Trophoblast cell (in vitro differentiated cells and primary cell): Measurements from ENCODE around the gene HBE1.

Experiments
- DNase-seq, 2 donors: peaks; one replicate each; pipeline ENCODE4 v3.0.0-alpha.2; 2016
- H2AFZ ChIP-seq: 2 replicates; pipeline ENCODE4 v1.6.1; 2013; ENCODE audit warnings: low read length, moderate library complexity, mild to moderate bottlenecking; ENCODE audit not compliant: insufficient read depth, poor library complexity
- H2AK5ac ChIP-seq: 2 replicates; pipeline ENCODE4 v1.6.1; 2013; ENCODE audit warnings: mild to moderate bottlenecking, low read length
- H2BK120ac ChIP-seq: 2 replicates; pipeline ENCODE4 v1.6.1; 2013; ENCODE audit warnings: low read length, mild to moderate bottlenecking, moderate library complexity; ENCODE audit not compliant: insufficient read depth, poor library complexity
- H2BK12ac ChIP-seq: 2 replicates; pipeline ENCODE4 v1.6.1; 2013; ENCODE audit warnings: mild to moderate bottlenecking, low read length, moderate library complexity
- H2BK5ac ChIP-seq: 2 replicates; pipeline ENCODE4 v1.6.1; 2013; ENCODE audit warnings: low read length, low read depth, moderate library complexity, mild to moderate bottlenecking; ENCODE audit not compliant: poor library complexity
- H3K14ac ChIP-seq: 2 replicates; pipeline ENCODE4 v1.6.1; 2013; ENCODE audit warnings: mild to moderate bottlenecking, low read length
- H3K18ac ChIP-seq: 2 replicates; pipeline ENCODE4 v1.6.1; 2013; ENCODE audit warnings: mild to moderate bottlenecking, low read length
- H3K23ac ChIP-seq: 2 replicates; pipeline ENCODE4 v1.6.1; 2013; ENCODE audit warnings: low read length
- H3K27ac ChIP-seq: 2 replicates; pipeline ENCODE4 v1.5.1; 2013; ENCODE audit warnings: low read depth, mild to moderate bottlenecking, inconsistent platforms, low read length, moderate library complexity
- H3K27me3 ChIP-seq: 2 replicates; pipeline ENCODE4 v1.6.1; 2013; ENCODE audit warnings: inconsistent platforms, mild to moderate bottlenecking, low read length, moderate library complexity; ENCODE audit not compliant: insufficient read depth
- H3K36me3 ChIP-seq, 2 experiments: 1 replicate in 1 of 2; 2 replicates in 1 of 2; pipeline ENCODE4 v1.6.1; 2013; ENCODE audit warnings: low read length in 2 of 2, mild to moderate bottlenecking in 2 of 2, moderate library complexity in 1 of 2; ENCODE audit not compliant: insufficient read depth in 2 of 2, control insufficient read depth in 1 of 2
- H3K4ac ChIP-seq: 2 replicates; pipeline ENCODE4 v1.6.1; 2013; ENCODE audit warnings: low read depth, mild to moderate bottlenecking, low read length, moderate library complexity
- H3K4me1 ChIP-seq, 2 experiments: 1 replicate in 1 of 2; 2 replicates in 1 of 2; pipeline ENCODE4 v1.6.1; 2013; ENCODE audit warnings: low read length in 2 of 2, mild to moderate bottlenecking in 2 of 2, moderate library complexity in 1 of 2; ENCODE audit not compliant: insufficient read depth in 2 of 2, control insufficient read depth in 1 of 2
- H3K4me2 ChIP-seq: 2 replicates; pipeline ENCODE4 v1.6.1; 2013; ENCODE audit warnings: inconsistent platforms, mild to moderate bottlenecking, low read length, moderate library complexity
- H3K4me3 ChIP-seq: 2 replicates; pipeline ENCODE4 v1.5.1; 2013; ENCODE audit warnings: mild to moderate bottlenecking, low read depth, low read length, inconsistent platforms
- H3K79me1 ChIP-seq: one replicate; pipeline ENCODE4 v1.6.1; 2013; ENCODE audit warnings: low read length
- H3K79me2 ChIP-seq: 2 replicates; pipeline ENCODE4 v1.6.1; 2013; ENCODE audit warnings: low read length, mild to moderate bottlenecking; ENCODE audit not compliant: control insufficient read depth, insufficient read depth, poor library complexity
- H3K9ac ChIP-seq: 2 replicates; pipeline ENCODE4 v1.6.1; 2013; ENCODE audit warnings: mild to moderate bottlenecking, low read length
- H3K9me3 ChIP-seq: 2 replicates; pipeline ENCODE4 v1.6.1; 2013; ENCODE audit warnings: low read depth, mild to moderate bottlenecking, control low read depth, inconsistent platforms, low read length; ENCODE audit not compliant: insufficient read depth
- H4K12ac ChIP-seq: 2 replicates; pipeline ENCODE4 v1.6.1; 2013; ENCODE audit warnings: low read depth, mild to moderate bottlenecking, low read length, moderate library complexity
- H4K8ac ChIP-seq: 2 replicates; pipeline ENCODE4 v1.6.1; 2013; ENCODE audit warnings: low read depth, mild to moderate bottlenecking, low read length, moderate library complexity
- H4K91ac ChIP-seq: one replicate; pipeline ENCODE4 v1.6.1; 2013; ENCODE audit warnings: low read depth, mild to moderate bottlenecking, low read length, moderate library complexity
- WGBS: extraction: QIAGEN DNeasy Blood & Tissue Kit; methylation state at CpG from one replicate; pipeline ENCODE4 v1.1.7; 2013; ENCODE audit warnings: missing lambda C conversion rate; ENCODE audit not compliant: insufficient read length, insufficient coverage; ENCODE audit errors: extremely low coverage; 5-methylcytosine and 5-hydroxymethylcytosine counted together

HBE1 gene

DNA sequence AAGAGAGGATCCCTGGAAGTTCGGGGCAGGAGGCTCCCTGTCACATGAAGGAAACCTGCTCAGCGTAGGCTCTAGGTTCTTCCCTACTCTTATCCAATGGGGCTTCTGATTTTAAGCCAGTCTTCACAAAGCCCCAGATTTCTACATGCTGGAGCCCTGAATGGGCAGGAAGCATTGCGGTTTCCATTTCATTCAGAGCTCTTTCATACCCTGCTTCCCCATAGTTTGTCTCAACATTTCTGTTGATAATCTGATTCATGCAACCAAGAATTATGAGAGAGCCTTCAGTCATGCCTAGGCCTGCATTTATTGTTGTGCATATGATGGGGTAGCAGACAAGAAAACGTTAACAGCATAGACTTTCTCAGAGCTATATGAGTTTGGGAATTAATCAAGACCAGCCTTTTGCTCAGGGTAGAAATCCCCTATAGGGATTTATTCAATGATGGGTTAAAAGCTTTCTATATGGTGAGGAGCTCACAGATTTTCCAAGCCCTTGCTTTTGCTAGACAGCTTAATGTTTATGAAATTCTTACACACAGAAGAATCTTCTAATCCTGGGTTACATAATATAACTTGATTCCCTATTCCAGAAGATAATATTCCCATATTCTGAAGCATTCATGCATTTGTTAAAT is 16.1 kb upstream of the HBE1 start:
- DNase-seq, result no peak
- Histone ChIP-seq H3K14ac (no peak overlapping the region), H3K9me3 (no peaks in the 10 kb centered on the region), H3K79me1 (no peaks in the 10 kb centered on the region), H2AFZ (no peak overlapping the region), H3K36me3 (no peaks in the 10 kb centered on the region), H3K4ac (no peak overlapping the region), H4K8ac (no peak overlapping the region), H4K12ac (no peak overlapping the region), H3K23ac (no peak overlapping the region), H4K91ac (no peak overlapping the region), H3K9ac (no peak overlapping the region), H2BK120ac (no peak overlapping the region), H3K18ac (no peak overlapping the region), H3K27me3 (no peaks in the 10 kb centered on the region), H3K4me2 (no peak overlapping the region), H3K27ac (no peak overlapping the region), H2BK5ac (no peak overlapping the region), H2BK12ac (no peak overlapping the region), H3K79me2 (no peaks in the 10 kb centered on the region), H3K4me3 (no peak overlapping the region), H2AK5ac (no peak overlapping the region), H3K4me1 (no peaks in the 10 kb centered on the region)
- no CpG with 5 or more reads among the region's 4 CpGs for WGBS

GRCh38 chr11:5284637-5285036 is 14.9 kb upstream of the HBE1 start:
- Histone ChIP-seq H3K9ac (no peak overlapping the region), H4K91ac (no peak overlapping the region), H3K4me2 (no peak overlapping the region), H3K9me3 (no peaks in the 10 kb centered on the region), H2AFZ (no peak overlapping the region), H3K14ac (no peak overlapping the region), H2BK120ac (no peak overlapping the region), H4K8ac (no peak overlapping the region), H3K27ac (no peak overlapping the region), H3K4me1 (no peaks in the 10 kb centered on the region), H3K36me3 (no peaks in the 10 kb centered on the region), H3K79me1 (no peaks in the 10 kb centered on the region), H2BK12ac (no peak overlapping the region), H3K4ac (no peak overlapping the region), H3K4me3 (no peak overlapping the region), H4K12ac (no peak overlapping the region), H3K18ac (no peak overlapping the region), H3K79me2 (no peaks in the 10 kb centered on the region), H2AK5ac (no peak overlapping the region), H3K23ac (no peak overlapping the region), H3K27me3 (no peaks in the 10 kb centered on the region), H2BK5ac (no peak overlapping the region)
- DNase-seq, result no peak
- WGBS, result no CpG with 5 or more reads among the region's 2 CpGs

- Histone ChIP-seq H3K27me3 (no peaks in the 10 kb centered on the region), H3K9ac (no peak overlapping the region), H3K9me3 (no peaks in the 10 kb centered on the region), H2AK5ac (no peak overlapping the region), H3K79me1 (no peaks in the 10 kb centered on the region), H3K79me2 (no peaks in the 10 kb centered on the region), H3K27ac (no peak overlapping the region), H4K8ac (no peak overlapping the region), H3K4ac (no peak overlapping the region), H2BK5ac (no peak overlapping the region), H4K12ac (no peak overlapping the region), H2BK120ac (no peak overlapping the region), H3K4me2 (no peak overlapping the region), H3K36me3 (no peaks in the 10 kb centered on the region), H3K18ac (no peak overlapping the region), H2AFZ (no peak overlapping the region), H3K14ac (no peak overlapping the region), H3K4me3 (no peak overlapping the region), H3K23ac (no peak overlapping the region), H3K4me1 (no peaks in the 10 kb centered on the region), H2BK12ac (no peak overlapping the region), H4K91ac (no peak overlapping the region)
- WGBS, result no CpG with 5 or more reads among the region's 1 CpG
- DNase-seq, result no peak
These were observed 14.1 kb upstream of the HBE1 start for GRCh38 chr11:5283882-5284281.

DNA sequence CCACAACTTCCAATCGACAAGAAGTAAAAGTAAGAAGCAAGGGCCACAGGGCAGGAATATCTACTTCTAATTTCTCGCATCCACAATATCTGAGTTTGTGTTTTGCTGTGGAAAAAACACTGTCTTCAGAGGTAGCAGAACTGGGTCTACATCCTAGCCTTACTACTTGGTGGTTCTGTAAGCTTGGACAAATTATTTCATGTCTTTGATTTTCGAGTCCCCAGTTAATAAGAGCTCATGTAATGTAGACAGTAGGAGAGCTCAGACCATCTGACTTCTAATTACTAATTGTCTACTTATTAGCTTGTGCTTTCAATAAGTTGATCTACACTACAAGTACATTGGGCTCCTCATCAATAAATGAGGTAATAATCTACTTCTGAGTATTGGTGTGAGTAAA is 13.3 kb upstream of the HBE1 start:
- Histone ChIP-seq H4K12ac (no peak overlapping the region), H3K4me3 (no peak overlapping the region), H3K18ac (no peak overlapping the region), H3K27me3 (no peaks in the 10 kb centered on the region), H4K91ac (no peak overlapping the region), H2BK120ac (no peak overlapping the region), H3K9me3 (no peaks in the 10 kb centered on the region), H3K4ac (no peak overlapping the region), H3K79me2 (no peaks in the 10 kb centered on the region), H3K27ac (no peak overlapping the region), H3K4me2 (no peak overlapping the region), H2AFZ (no peak overlapping the region), H3K4me1 (no peaks in the 10 kb centered on the region), H2BK12ac (no peak overlapping the region), H2BK5ac (no peak overlapping the region), H3K23ac (no peak overlapping the region), H3K14ac (no peak overlapping the region), H2AK5ac (no peak overlapping the region), H3K79me1 (no peaks in the 10 kb centered on the region), H3K9ac (no peak overlapping the region), H4K8ac (no peak overlapping the region), H3K36me3 (no peaks in the 10 kb centered on the region)
- no CpG with 5 or more reads among the region's 3 CpGs for WGBS
- DNase-seq, result no peak
